ENCODE data around the gene TENT4B.

The TENT4B gene

GRCh38 chr16:50198802-50199403, 45.8 kb downstream of the TENT4B start:
- no peak for DNase-seq

- DNase-seq: no peak
Observed at GRCh38 chr16:50201787-50202186, 48.7 kb downstream of the TENT4B start.

- DNase-seq: peak; percentile 61
Observed at GRCh38 chr16:50202926-50203624, 50.0 kb downstream of the TENT4B start.

- DNase-seq: no peak
Observed at GRCh38 chr16:50203681-50204080, 50.6 kb downstream of the TENT4B start.

- DNase-seq: no peak
Observed at GRCh38 chr16:50204453-50205108, 51.5 kb downstream of the TENT4B start.

- no peak for DNase-seq
Observed at GRCh38 chr16:50207652-50208051, 54.5 kb downstream of the TENT4B start.

- peak; percentile 19 for DNase-seq
Observed at GRCh38 chr16:50208460-50208931, 55.4 kb downstream of the TENT4B start.

GRCh38 chr16:50209546-50210265, 56.6 kb downstream of the TENT4B start:
- DNase-seq: no peak

GRCh38 chr16:50210266-50211038, 57.3 kb downstream of the TENT4B start:
- DNase-seq: peak; percentile 84

GRCh38 chr16:50213939-50214519, 60.9 kb downstream of the TENT4B start:
- peak; percentile 91 for DNase-seq

- DNase-seq: no peak
Observed at GRCh38 chr16:50215680-50216079, 62.6 kb downstream of the TENT4B start.

GRCh38 chr16:50216231-50216630, 63.1 kb downstream of the TENT4B start:
- no peak for DNase-seq

GRCh38 chr16:50219402-50219975, 66.4 kb downstream of the TENT4B start:
- DNase-seq: no peak

GRCh38 chr16:50224286-50224685, 71.2 kb downstream of the TENT4B start:
- no peak for DNase-seq

- DNase-seq: no peak
Observed at GRCh38 chr16:50227120-50227519, 74.0 kb downstream of the TENT4B start.

GRCh38 chr16:50227665-50228064, 74.6 kb downstream of the TENT4B start:
- DNase-seq: no peak

GRCh38 chr16:50228364-50228868, 75.3 kb downstream of the TENT4B start:
- no peak for DNase-seq

GRCh38 chr16:50229149-50229726, 76.1 kb downstream of the TENT4B start:
- DNase-seq: no peak

- DNase-seq: peak; percentile 21
Observed at GRCh38 chr16:50234771-50235556, 81.9 kb downstream of the TENT4B start.

GRCh38 chr16:50235581-50235980, 82.5 kb downstream of the TENT4B start:
- DNase-seq: peak; percentile 8

Measured in eye (tissue), 1 donor.